ENCODE data around the gene DYNLT4. TPM values are rescaled to one million over a fixed set of nuclear protein-coding genes. Genes with fewer than 3 reads are reported as not detected.

The DYNLT4 gene, protein sequence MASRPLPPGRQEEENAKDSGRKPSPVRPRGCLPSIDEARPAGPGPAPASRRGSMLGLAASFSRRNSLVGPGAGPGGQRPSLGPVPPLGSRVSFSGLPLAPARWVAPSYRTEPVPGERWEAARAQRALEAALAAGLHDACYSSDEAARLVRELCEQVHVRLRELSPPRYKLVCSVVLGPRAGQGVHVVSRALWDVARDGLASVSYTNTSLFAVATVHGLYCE
- total RNA-seq (2021; fragmentation: NEBNext Ultra II Directional; extraction: Animal tissue kit (Norgen Biotek cat#: 25700)) (not detected in 2 replicates), polyA plus RNA-seq (2011; rRNA removed) (0.19 and 0.29 TPM in 2 replicates), polyA minus RNA-seq (2011; rRNA and poly(A)+ RNA removed) (not detected in 2 replicates)
- polyA plus RNA-seq (2011; cell fraction: cytosol; rRNA removed), result 0.16 TPM
- polyA plus RNA-seq (2011; cell fraction: nucleus; rRNA removed), result not detected
- not detected in 4 replicates for polyA plus RNA-seq (2012, experiment 1 of 2)
- polyA plus RNA-seq (2012, experiment 2 of 2), result not detected
- polyA plus RNA-seq (2013, experiment 1 of 2), result not detected
- polyA plus RNA-seq (2013, experiment 2 of 2), result not detected
- polyA minus RNA-seq (2011; cell fraction: cytosol; rRNA and poly(A)+ RNA removed), result not detected
- 4.1 TPM for polyA minus RNA-seq (2011; cell fraction: nucleus; rRNA and poly(A)+ RNA removed)
- long read RNA-seq, experiment 1, result 0 reads
- long read RNA-seq, experiment 2, result 0 reads

- no peak for FAIRE-seq
- H4K20me1 ChIP-seq (replicated peaks in 1 of 2; ENCODE audit: control insufficient read depth in 1 of 2, insufficient read depth in 2 of 2, low read length in 2 of 2), result peaks cover 0 to 5% of the 10 kb centered on the region in 2 experiments
- DNase-seq (ENCODE audit: low read depth in 1 of 2, low spot score in 2 of 2), result no peak
- no peak within 1 kb of the TSS for H3K56ac ChIP-seq (replicated peaks; ENCODE audit: insufficient read length, low read depth, low read length)
- H3K14ac ChIP-seq (ENCODE audit: insufficient read length), result no peak within 1 kb of the TSS
- H3K36me3 ChIP-seq (ENCODE audit: control insufficient read depth in 2 of 4, insufficient read depth in 4 of 4, low read length in 3 of 4), result peaks cover 0 to 16% (median 10%) of the 10 kb centered on the region in 4 experiments; a peak in 5 of 8 replicates
- H4K91ac ChIP-seq (replicated peaks; ENCODE audit: insufficient read length, low read length), result peak within 1 kb of the TSS; percentile 92
- 79% methylated on average over 6 of the region's 7 CpGs; no CpG with 5 or more reads in 1 of the 2 experiments for WGBS, 2 experiments (ENCODE audit: extremely low coverage in 1 of 2, insufficient coverage in 1 of 2, insufficient read length in 1 of 2, insufficient replicate concordance in 2 of 2, low coverage in 1 of 2, low lambda C conversion rate in 2 of 2, missing lambda C conversion rate in 1 of 2)
- no peak for TF ChIP-seq CBX5 (IDR thresholded peaks at IDR 0.05; ENCODE audit: low read depth, low read length)
- 0 out of 2 replicates have a peak, but pooled peaks have one; percentile 13 for TF ChIP-seq YY1 (IDR thresholded peaks at IDR 0.05; ENCODE audit: low read depth, low read length)
- peak; percentile 83; the same call in 1 of the 2 replicates for TF ChIP-seq TAF1 (IDR thresholded peaks at IDR 0.05; ENCODE audit: low read depth, low read length)
- H4K8ac ChIP-seq (ENCODE audit: extremely low read depth, insufficient read depth, low read length), result peak within 1 kb of the TSS; percentile 84
- H3K18ac ChIP-seq (ENCODE audit: extremely low read depth, low read length), result peak within 1 kb of the TSS; percentile 84
- H3K9ac ChIP-seq (replicated peaks in 1 of 4; ENCODE audit: extremely low read depth in 1 of 4, low read depth in 3 of 4, low read length in 3 of 4), result peak within 1 kb of the TSS in 3 of 4 experiments; percentile 42 to 80 (median 74); a peak in 4 of 7 replicates
- peak within 1 kb of the TSS; percentile 100 for H2BK15ac ChIP-seq (ENCODE audit: low read length)
- peak within 1 kb of the TSS; percentile 98 for H2BK5ac ChIP-seq (ENCODE audit: low read depth, low read length)
- H3K4me1 ChIP-seq (replicated peaks in 1 of 4; ENCODE audit: control insufficient read depth in 3 of 4, insufficient read depth in 4 of 4, low read length in 3 of 4), result peaks cover 10 to 37% (median 28%) of the 10 kb centered on the region in 4 experiments
- peak within 1 kb of the TSS; percentile 100 for H2BK12ac ChIP-seq (ENCODE audit: low read depth, low read length)
- H2AK5ac ChIP-seq (ENCODE audit: low read depth, low read length), result peak within 1 kb of the TSS; percentile 97
- no peak within 1 kb of the TSS for H2AFZ ChIP-seq (ENCODE audit: low read length)
- CTCF ChIA-PET (ENCODE audit: partially characterized antibody), result interaction anchor here (0.6 to 5.4 kb wide), 11 partner anchors 8 to 90 kb away, joined by 3 to 37 read pairs (median 10); partner anchors contain the start of gene BEST4
- H3K4me2 ChIP-seq (ENCODE audit: insufficient read depth in 1 of 2, low read depth in 2 of 2, low read length in 2 of 2), result peak within 1 kb of the TSS; percentile 56 to 58
- H2BK120ac ChIP-seq (replicated peaks; ENCODE audit: low read depth, low read length), result peak within 1 kb of the TSS; percentile 71
- no peaks in the 10 kb centered on the region for H3K9me3 ChIP-seq (ENCODE audit: insufficient read depth in 2 of 2, low read depth in 1 of 2, low read length in 1 of 2)
- H3K4ac ChIP-seq (replicated peaks; ENCODE audit: insufficient read length, low read depth, low read length), result peak within 1 kb of the TSS; percentile 71
- peak within 1 kb of the TSS; percentile 96 for H3K27ac ChIP-seq (ENCODE audit: low read depth, low read length)
- H3K27me3 ChIP-seq (replicated peaks in 1 of 4; ENCODE audit: control insufficient read depth in 3 of 4, extremely low read depth in 1 of 4, insufficient read depth in 3 of 4, low read length in 3 of 4), result peaks cover 0 to 2% (median 0%) of the 10 kb centered on the region in 4 experiments; a peak in 3 of 7 replicates
- H3K79me2 ChIP-seq (ENCODE audit: control insufficient read depth in 1 of 2, insufficient read depth in 2 of 2, low read length in 2 of 2), result no peaks in the 10 kb centered on the region
- H3K23ac ChIP-seq (ENCODE audit: insufficient read length), result no peak within 1 kb of the TSS
- peak within 1 kb of the TSS; percentile 69 for H4K5ac ChIP-seq (ENCODE audit: insufficient read length, low read depth, low read length)
- POLR2A ChIA-PET (ENCODE audit: partially characterized antibody), result interaction anchor here (0.6 to 19.2 kb wide), 13 partner anchors 8 to 815 kb away, joined by 3 to 547 read pairs (median 18); partner anchors contain the start of genes BEST4, RNU5D-1 and RPS8
- peak within 1 kb of the TSS in 2 of 4 experiments; percentile 5 to 37; a peak in 3 of 8 replicates for H3K4me3 ChIP-seq (ENCODE audit: extremely low read depth in 1 of 4, insufficient read depth in 2 of 4, low read depth in 3 of 4, low read length in 4 of 4)
- H3K79me1 ChIP-seq (ENCODE audit: low read depth, low read length), result no peaks in the 10 kb centered on the region
- no peaks in the 10 kb centered on the region; the same call in 1 of the 2 replicates for H3K23me2 ChIP-seq (ENCODE audit: low read depth, low read length)
- H2BK20ac ChIP-seq (ENCODE audit: low read length), result peak within 1 kb of the TSS; percentile 99
Observed at GRCh38 chr1:44806704-44807363, at the start of gene DYNLT4. Gene DYNLT4, minus strand, starts transcription at chr1:44807351. Its CDS starts 683 bp downstream, at chr1:44806668.
